ENCODE results near the gene ANGPT4. TPM values are rescaled to one million over a fixed set of nuclear protein-coding genes. Genes with fewer than 3 reads are reported as not detected.

Gene ANGPT4
- total and polyA plus RNA-seq, 10 of the 15 experiments (the other 5 are each of a cell fraction or from before 2014, with no cell fraction given), result 0.01 to 0.16 TPM; not detected in 8

DNA sequence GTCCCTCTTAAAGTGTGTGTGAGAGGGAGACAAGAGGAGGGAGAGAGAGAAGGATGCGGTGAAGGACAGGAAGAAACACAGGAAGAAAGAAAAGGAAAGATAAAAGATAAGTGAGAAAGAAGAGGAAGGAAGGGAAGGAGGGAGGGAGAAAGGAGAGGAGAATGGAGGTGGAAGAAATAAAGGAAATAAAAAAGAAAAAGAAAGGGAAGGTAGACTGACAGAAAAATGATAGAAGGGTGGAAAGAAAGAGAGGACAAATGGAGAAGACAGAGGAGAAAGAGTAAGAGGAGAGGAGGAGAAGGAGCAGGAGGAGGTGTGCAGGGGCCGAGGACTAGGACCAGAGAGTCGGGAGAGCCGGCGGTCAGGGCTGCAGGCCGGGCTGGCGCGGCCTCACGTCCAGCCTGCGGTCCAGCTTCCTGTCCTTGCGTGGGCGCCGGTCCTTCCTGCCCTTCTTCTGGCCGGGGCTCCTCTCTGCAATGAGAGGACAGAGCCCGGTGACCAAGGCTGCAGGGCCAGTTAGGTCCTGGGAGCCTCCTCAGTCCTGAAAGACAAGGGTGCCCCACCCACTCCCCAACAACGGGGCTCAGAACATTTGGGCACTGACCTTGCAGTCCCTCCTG is 44.0 kb upstream of the ANGPT4 start:
- no peaks in the 10 kb centered on the region for H3K9me3 ChIP-seq (replicated peaks; ENCODE audit: control insufficient read depth, insufficient read depth, low read length)
- in situ Hi-C loops (cut with MboI), result loop anchor here (5.0 kb wide), 1 partner anchor 143 kb away; no protein-coding TSS in a partner anchor
- DNase-seq (ENCODE audit: low read depth, low spot score) (no peak), FAIRE-seq (no peak), ATAC-seq (no peak)
- BruUV-seq (replicated peaks), result no TSS peak
- H3K4me2 ChIP-seq (ENCODE audit: control insufficient read depth, insufficient read depth), result no peak overlapping the region
- no peaks in the 10 kb centered on the region for H3K36me3 ChIP-seq (ENCODE audit: control insufficient read depth in 2 of 2, insufficient read depth in 2 of 2, low read length in 1 of 2)
- POLR2A ChIA-PET, result no interaction called here
- H3K79me2 ChIP-seq (ENCODE audit: control insufficient read depth, insufficient read depth, low read length), result no peaks in the 10 kb centered on the region
- no peak overlapping the region for H3K27ac ChIP-seq (ENCODE audit: control insufficient read depth, insufficient read depth)
- intact Hi-C loops (cut with micrococcal nuclease; ENCODE audit: unreplicated experiment), result no loop called here
- CTCF ChIA-PET, result interaction anchor here (0.5 to 1.3 kb wide), 3 partner anchors 134 to 144 kb away, joined by 3 to 5 read pairs (median 3); no protein-coding TSS in a partner anchor
- no peak overlapping the region for H3K9ac ChIP-seq (ENCODE audit: control insufficient read depth, insufficient read depth, low read length)
- SMC1A ChIA-PET (ENCODE audit: uncharacterized antibody, unreplicated experiment), result no interaction called here
- no peaks in the 10 kb centered on the region for H3K4me1 ChIP-seq (ENCODE audit: control insufficient read depth, insufficient read depth, low read length)
- no peaks in the 10 kb centered on the region for H4K20me1 ChIP-seq (ENCODE audit: control insufficient read depth, insufficient read depth)
- H3K4me3 ChIP-seq, result no peak overlapping the region
- WGBS (ENCODE audit: insufficient coverage, insufficient replicate concordance, low lambda C conversion rate, missing lambda C conversion rate), result 31% methylated on average over 14 of the region's 16 CpGs
- H3K27me3 ChIP-seq (replicated peaks in 1 of 2; ENCODE audit: control insufficient read depth in 2 of 2, insufficient read depth in 2 of 2, low read length in 1 of 2), result no peaks in the 10 kb centered on the region; a peak in 2 of 4 replicates
- RAD21 ChIA-PET (ENCODE audit: unreplicated experiment), result no interaction called here
- no peak overlapping the region for H2AFZ ChIP-seq (ENCODE audit: control insufficient read depth, low read depth, low read length)
- TF ChIP-seq, protein P1, sequence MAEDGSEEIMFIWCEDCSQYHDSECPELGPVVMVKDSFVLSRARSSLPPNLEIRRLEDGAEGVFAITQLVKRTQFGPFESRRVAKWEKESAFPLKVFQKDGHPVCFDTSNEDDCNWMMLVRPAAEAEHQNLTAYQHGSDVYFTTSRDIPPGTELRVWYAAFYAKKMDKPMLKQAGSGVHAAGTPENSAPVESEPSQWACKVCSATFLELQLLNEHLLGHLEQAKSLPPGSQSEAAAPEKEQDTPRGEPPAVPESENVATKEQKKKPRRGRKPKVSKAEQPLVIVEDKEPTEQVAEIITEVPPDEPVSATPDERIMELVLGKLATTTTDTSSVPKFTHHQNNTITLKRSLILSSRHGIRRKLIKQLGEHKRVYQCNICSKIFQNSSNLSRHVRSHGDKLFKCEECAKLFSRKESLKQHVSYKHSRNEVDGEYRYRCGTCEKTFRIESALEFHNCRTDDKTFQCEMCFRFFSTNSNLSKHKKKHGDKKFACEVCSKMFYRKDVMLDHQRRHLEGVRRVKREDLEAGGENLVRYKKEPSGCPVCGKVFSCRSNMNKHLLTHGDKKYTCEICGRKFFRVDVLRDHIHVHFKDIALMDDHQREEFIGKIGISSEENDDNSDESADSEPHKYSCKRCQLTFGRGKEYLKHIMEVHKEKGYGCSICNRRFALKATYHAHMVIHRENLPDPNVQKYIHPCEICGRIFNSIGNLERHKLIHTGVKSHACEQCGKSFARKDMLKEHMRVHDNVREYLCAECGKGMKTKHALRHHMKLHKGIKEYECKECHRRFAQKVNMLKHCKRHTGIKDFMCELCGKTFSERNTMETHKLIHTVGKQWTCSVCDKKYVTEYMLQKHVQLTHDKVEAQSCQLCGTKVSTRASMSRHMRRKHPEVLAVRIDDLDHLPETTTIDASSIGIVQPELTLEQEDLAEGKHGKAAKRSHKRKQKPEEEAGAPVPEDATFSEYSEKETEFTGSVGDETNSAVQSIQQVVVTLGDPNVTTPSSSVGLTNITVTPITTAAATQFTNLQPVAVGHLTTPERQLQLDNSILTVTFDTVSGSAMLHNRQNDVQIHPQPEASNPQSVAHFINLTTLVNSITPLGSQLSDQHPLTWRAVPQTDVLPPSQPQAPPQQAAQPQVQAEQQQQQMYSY (CRISPR knock-in tag; IDR thresholded peaks at IDR 0.05), result no peak
- TF ChIP-seq EZH2 (IDR thresholded peaks at IDR 0.05; ENCODE audit: borderline replicate concordance, control insufficient read depth, low read depth, low read length), result no peak
- TF ChIP-seq, protein P2, sequence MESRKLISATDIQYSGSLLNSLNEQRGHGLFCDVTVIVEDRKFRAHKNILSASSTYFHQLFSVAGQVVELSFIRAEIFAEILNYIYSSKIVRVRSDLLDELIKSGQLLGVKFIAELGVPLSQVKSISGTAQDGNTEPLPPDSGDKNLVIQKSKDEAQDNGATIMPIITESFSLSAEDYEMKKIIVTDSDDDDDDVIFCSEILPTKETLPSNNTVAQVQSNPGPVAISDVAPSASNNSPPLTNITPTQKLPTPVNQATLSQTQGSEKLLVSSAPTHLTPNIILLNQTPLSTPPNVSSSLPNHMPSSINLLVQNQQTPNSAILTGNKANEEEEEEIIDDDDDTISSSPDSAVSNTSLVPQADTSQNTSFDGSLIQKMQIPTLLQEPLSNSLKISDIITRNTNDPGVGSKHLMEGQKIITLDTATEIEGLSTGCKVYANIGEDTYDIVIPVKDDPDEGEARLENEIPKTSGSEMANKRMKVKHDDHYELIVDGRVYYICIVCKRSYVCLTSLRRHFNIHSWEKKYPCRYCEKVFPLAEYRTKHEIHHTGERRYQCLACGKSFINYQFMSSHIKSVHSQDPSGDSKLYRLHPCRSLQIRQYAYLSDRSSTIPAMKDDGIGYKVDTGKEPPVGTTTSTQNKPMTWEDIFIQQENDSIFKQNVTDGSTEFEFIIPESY (IDR thresholded peaks at IDR 0.05), result no peak
- no peak for TF ChIP-seq ZNF217 (IDR thresholded peaks at IDR 0.05)
- TF ChIP-seq PAX5 (IDR thresholded peaks at IDR 0.05; ENCODE audit: borderline replicate concordance, low read depth, low read length), result no peak
